Measurements from ENCODE around the gene LINGO4. TPM values are rescaled to one million over a fixed set of nuclear protein-coding genes. Genes with fewer than 3 reads are reported as not detected.
A peak's percentile ranks its signal among the peaks of the same experiment; 100 is the strongest.
"Not testable (repeated sequence)": the region's sequence is repeated elsewhere in the genome, so short reads cannot be mapped to it uniquely, and the experiment has no call there.

LINGO4 gene
- total RNA-seq, 4 donors from 2014 or later = 0.38 to 2.7 (median 0.81) TPM

GRCh38 chr1:151774256-151774922 is 30.8 kb downstream of the LINGO4 start:
- 84% methylated on average over 3 of the region's 3 CpGs for WGBS
- H3K9me3 ChIP-seq = no peaks in the 10 kb centered on the region
- H3K27me3 ChIP-seq = no peaks in the 10 kb centered on the region
- H3K36me3 ChIP-seq = peaks cover 26% of the 10 kb centered on the region
- H3K4me1 ChIP-seq = no peaks in the 10 kb centered on the region
- no peak overlapping the region for H3K27ac ChIP-seq
- TF ChIP-seq EP300 (IDR thresholded peaks at IDR 0.05) = no peak
- no peak for TF ChIP-seq POLR2AphosphoS5 (IDR thresholded peaks at IDR 0.05)
- TF ChIP-seq, protein P1, sequence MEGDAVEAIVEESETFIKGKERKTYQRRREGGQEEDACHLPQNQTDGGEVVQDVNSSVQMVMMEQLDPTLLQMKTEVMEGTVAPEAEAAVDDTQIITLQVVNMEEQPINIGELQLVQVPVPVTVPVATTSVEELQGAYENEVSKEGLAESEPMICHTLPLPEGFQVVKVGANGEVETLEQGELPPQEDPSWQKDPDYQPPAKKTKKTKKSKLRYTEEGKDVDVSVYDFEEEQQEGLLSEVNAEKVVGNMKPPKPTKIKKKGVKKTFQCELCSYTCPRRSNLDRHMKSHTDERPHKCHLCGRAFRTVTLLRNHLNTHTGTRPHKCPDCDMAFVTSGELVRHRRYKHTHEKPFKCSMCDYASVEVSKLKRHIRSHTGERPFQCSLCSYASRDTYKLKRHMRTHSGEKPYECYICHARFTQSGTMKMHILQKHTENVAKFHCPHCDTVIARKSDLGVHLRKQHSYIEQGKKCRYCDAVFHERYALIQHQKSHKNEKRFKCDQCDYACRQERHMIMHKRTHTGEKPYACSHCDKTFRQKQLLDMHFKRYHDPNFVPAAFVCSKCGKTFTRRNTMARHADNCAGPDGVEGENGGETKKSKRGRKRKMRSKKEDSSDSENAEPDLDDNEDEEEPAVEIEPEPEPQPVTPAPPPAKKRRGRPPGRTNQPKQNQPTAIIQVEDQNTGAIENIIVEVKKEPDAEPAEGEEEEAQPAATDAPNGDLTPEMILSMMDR (IDR thresholded peaks at IDR 0.05) = no peak
- TF ChIP-seq POLR2A (IDR thresholded peaks at IDR 0.05) = no peak
- H3K4me3 ChIP-seq = no peak overlapping the region
- DNase-seq (ENCODE audit: low spot score in 2 of 2) = no peak

- no peak for DNase-seq (ENCODE audit: low spot score in 2 of 2)
- WGBS = 60% methylated on average over 5 of the region's 5 CpGs
Measured at GRCh38 chr1:151773702-151774101, 31.5 kb downstream of the LINGO4 start.

DNA sequence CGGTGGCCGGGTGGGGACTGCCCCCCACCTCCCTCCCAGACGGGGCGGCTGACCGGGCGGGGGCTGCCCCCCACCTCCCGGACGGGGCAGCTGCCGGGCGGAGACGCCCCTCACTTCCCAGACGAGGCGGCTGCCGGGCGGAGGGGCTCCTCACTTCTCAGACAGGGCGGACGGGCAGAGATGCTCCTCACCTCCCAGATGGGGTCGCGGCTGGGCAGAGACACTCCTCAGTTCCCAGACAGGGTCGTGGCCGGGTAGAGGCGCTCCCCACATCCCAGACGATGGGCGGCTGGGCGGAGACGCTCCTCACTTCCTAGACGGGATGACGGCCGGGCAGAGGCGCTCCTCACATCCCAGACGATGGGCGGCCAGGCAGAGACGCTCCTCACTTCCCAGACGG is 35.9 kb downstream of the LINGO4 start:
- not testable (repeated sequence) for H3K9me3 ChIP-seq; DNase-seq (ENCODE audit: low spot score in 2 of 2); H3K4me3 ChIP-seq; H3K27me3 ChIP-seq; H3K36me3 ChIP-seq; H3K4me1 ChIP-seq; H3K27ac ChIP-seq
- 93% methylated on average over 17 of the region's 34 CpGs for WGBS

More at GRCh38 chr1:151773702-151774101, 31.5 kb downstream of the LINGO4 start:
- no peaks in the 10 kb centered on the region for H3K4me1 ChIP-seq
- TF ChIP-seq, protein P1 (IDR thresholded peaks at IDR 0.05) = no peak
- TF ChIP-seq POLR2AphosphoS5 (IDR thresholded peaks at IDR 0.05) = no peak
- TF ChIP-seq POLR2A (IDR thresholded peaks at IDR 0.05) = no peak
- no peak for TF ChIP-seq EP300 (IDR thresholded peaks at IDR 0.05)
- H3K36me3 ChIP-seq = peaks cover 26% of the 10 kb centered on the region
- H3K27ac ChIP-seq = no peak overlapping the region
- H3K4me3 ChIP-seq = no peak overlapping the region
- H3K27me3 ChIP-seq = no peaks in the 10 kb centered on the region
- H3K9me3 ChIP-seq = no peaks in the 10 kb centered on the region

DNA sequence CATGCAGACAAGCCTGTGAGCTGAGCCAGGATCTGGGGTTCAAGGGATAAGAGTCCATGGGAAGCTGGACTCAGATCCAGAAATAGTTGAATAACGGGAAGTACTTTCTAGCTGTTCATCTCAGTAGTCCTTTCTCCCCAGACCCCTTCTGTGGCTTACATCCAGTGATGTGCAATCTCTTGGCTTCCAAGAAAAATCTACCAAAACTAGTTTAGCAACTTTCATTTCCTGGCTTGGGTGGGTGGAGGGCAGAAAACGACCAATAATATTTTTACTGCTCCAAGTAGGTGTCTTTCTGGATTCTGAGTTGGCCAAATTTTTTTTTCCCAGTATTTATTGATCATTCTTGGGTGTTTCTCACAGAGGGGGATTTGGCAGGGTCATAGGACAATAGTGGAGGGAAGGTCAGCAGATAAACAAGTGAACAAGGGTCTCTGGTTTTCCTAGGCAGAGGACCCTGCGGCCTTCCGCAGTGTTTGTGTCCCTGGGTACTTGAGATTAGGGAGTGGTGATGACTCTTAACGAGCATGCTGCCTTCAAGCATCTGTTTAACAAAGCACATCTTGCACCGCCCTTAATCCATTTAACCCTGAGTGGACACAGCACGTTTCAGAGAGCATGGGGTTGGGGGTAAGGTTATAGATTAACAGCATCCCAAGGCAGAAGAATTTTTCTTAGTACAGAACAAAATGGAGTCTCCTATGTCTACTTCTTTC is 36.7 kb downstream of the LINGO4 start:
- not testable (repeated sequence) for H3K4me3 ChIP-seq; H3K9me3 ChIP-seq; H3K36me3 ChIP-seq; DNase-seq (ENCODE audit: low spot score in 2 of 2); H3K27me3 ChIP-seq; H3K27ac ChIP-seq
- H3K4me1 ChIP-seq = peaks cover 11% of the 10 kb centered on the region
- 35% methylated on average over 3 of the region's 7 CpGs for WGBS

- peaks cover 18% of the 10 kb centered on the region for H3K4me1 ChIP-seq
- no peak for DNase-seq (ENCODE audit: low spot score in 2 of 2)
- peaks cover 27% of the 10 kb centered on the region for H3K36me3 ChIP-seq
- no peaks in the 10 kb centered on the region for H3K27me3 ChIP-seq
- peak overlapping the region; percentile 94 for H3K27ac ChIP-seq
- WGBS = 49% methylated on average over 10 of the region's 10 CpGs
- H3K4me3 ChIP-seq = peak overlapping the region; percentile 90
- H3K9me3 ChIP-seq = no peaks in the 10 kb centered on the region
- TF ChIP-seq, protein P1 (IDR thresholded peaks at IDR 0.05) = no peak
- TF ChIP-seq POLR2A (IDR thresholded peaks at IDR 0.05) = no peak
- no peak for TF ChIP-seq POLR2AphosphoS5 (IDR thresholded peaks at IDR 0.05)
- TF ChIP-seq EP300 (IDR thresholded peaks at IDR 0.05) = no peak
Measured at GRCh38 chr1:151763990-151764389, 41.2 kb downstream of the LINGO4 start.

All from suprapubic skin (tissue), 4 donors.